Muscle of arm (tissue), 12 donors: Measurements from ENCODE around the gene TOP2A. TPM values are rescaled to one million over a fixed set of nuclear protein-coding genes. Genes with fewer than 3 reads are reported as not detected.
"Not testable (repeated sequence)": the region's sequence is repeated elsewhere in the genome, so short reads cannot be mapped to it uniquely, and the experiment has no call there.

Experiments used
- DNase-seq: peaks from one replicate; pipeline ENCODE4 v3.0.0-alpha.2; 2013
- polyA plus RNA-seq, 12 donors: library from polyadenylated mRNA; unstranded; fragments of 120-200 nt; gene quantifications; one replicate each; pipeline ENCODE4 v1.2.1, GENCODE V29; 2013; ENCODE audit not compliant: insufficient read length in 12 of 12

Gene TOP2A
- polyA plus RNA-seq, 12 donors, result 42.0 to 251 (median 81.6) TPM

DNA sequence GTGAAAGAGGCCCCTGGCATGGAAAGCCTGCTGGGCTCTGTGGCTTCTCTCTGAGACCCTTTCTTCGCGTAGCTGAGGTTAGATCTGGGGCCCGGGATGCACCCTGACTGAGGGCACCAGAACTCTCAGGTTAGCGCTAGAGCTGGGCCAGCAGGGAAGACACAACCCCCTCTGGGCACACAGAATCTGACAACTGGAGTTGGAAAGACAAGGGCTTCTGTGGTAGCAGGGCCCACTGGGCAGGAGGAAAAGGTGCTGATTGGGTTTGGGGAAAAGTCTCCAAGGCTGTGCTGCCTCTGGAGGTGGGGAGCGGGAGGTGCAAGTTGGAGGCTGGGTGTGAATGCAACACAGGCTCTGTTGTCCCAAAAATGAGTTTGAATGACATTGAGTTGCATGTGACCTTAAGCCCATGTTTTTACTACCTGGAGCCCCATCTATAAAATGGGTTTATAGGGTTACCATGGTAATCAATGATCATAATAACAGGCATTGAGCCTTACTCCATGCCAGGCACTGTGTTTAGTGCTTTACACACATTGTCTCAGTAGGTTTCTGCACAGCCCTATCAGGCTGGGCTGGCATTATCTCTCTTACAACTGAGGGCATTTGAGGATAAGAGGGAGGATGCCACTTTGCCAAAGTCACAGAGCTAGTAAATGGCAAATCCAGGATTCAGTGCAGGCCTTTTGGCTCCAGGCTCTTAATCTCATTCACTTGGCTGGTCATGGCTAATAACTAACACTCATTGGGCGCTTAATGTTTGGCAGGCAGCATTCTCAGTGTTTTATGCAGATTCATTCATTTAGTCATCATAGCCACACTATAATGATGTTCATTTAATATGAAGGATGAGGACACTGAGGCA is 16.1 kb upstream of the TOP2A start:
- no peak for DNase-seq

DNA sequence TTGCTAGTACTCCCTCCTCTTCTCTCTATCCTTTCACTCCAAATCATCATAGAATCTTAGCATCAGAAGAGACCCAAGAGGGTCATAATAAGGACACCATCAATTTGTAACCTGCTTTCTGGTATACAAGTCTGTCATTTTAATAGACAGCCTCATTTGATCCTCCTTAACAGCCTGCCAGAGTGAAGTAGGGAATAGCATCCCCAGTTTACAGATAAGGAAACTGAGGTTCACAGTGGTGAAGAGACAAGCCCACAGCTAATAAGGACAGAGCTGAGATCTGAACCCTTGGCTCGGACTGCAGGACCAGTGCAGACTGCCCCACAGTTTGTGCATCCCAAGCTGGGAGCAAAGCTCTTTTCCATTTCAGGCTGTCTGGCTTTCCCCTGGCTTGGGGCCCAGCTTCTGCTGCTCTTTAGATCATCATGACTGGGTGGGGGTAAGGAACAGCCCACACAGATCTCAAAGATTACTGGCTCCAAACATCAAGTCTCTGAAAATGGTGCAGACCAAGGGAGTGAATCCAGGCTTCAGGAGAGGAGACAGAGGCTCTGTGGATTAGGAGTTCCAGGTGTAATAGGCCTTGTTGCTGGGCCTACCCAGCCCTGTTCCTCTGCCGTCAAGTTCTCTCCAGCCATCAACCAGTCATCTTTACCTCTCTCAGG is 15.3 kb upstream of the TOP2A start:
- DNase-seq, result peak; percentile 75

DNA sequence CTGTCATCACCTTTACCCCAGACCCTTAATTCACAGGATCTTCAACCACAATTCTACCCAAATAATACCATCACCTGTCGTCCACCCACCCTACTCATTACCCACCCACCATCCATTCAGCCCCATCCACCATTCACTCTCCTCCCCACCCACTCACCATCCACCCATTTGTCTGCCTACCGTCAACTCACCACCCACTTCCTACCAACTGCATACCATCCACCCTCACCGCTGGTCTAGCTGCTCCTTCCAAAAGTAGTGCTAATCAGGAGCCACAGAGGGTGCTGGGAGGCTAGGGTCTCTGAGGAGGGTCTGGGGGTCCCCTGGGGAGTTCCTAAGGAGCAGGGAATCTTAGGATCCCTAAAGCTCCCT is 13.5 kb upstream of the TOP2A start:
- DNase-seq, result no peak

DNA sequence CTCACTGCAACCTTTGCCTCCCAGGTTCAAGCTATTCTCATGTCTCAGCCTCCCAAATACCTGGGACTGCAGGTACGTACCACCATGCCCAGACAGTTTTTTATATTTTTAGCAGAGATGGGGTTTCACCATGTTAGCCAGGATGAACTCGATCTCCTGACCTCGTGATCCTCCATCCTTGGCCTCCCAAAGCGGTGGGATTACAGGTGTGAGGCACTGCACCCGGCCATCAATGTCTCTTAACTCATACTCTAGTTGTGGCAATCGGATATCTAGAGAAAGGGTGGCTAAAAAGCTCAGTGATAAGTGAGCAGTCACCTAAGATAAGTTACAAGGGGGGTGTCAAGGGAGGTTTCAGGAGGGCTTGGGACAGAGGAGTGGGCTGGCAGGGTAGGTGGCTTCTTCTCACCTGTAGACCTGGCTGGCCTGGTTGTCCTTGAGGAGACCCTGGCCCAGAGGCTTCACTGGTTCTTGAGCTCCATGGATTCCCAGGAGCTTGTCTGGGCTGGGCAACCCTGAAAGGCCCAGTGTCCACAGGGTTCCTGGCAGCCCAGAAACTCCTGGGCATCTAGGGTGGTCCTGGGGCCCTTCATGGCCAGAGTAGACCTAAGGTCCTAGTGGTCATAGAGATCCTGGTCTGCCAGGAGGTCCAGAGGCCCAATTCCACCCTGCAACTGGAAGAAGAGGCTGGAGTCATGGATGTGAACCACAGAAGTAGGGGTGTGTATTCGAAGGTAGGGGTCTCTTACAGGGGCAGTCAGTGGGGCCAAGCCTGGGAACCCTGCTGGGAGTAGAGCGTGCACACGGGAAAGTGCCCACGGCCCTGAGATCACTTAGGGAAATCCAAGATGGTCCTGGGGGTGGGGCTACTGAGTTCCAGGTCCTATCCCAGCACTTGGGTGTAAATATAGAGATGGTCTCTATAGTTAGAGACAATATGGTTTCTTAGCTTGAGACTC is 12.9 kb upstream of the TOP2A start:
- no peak for DNase-seq

DNA sequence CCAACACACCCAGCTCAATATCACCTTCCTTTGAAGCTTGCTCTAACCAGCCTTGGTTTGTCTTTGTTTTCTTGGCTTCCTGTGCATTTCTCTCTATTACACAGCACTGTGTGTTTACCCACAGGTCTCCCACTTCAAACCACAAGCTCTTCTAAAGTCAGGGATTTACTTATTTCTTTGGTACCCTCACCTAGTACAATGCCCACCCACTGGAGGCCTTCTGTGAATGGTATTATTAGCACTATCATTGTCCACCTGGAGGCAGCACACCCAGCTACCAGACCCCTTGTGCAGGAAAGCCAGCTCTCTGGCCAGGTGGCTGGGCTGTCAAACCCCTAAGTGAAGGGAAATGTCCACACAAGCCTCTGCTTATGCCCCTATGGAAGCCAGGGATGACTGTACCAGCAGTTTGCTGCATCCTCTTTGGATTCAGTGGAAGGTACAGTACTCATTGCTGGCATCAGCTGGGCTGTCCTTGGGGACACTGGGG is 9.4 kb upstream of the TOP2A start:
- DNase-seq, result no peak

DNA sequence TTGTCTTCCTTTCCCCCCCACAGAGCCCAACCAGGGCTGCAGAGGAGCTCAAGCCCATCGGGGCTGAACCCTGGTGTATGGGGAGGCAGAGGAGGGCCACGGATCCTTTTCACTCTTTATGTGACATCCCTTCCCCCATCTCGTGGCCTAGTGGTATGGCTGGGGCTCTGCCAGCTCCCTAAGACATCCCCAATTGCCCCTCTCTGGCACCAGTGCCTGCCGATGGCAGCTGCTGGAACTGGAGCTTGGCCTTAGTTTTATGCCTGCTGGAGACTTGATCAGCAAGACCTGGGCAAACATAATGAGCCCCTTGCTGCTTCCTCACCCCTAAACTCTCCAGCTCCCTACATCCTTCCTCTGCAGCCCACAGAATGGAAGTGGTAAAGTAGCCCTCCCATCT is 8.0 kb upstream of the TOP2A start:
- no peak for DNase-seq

DNA sequence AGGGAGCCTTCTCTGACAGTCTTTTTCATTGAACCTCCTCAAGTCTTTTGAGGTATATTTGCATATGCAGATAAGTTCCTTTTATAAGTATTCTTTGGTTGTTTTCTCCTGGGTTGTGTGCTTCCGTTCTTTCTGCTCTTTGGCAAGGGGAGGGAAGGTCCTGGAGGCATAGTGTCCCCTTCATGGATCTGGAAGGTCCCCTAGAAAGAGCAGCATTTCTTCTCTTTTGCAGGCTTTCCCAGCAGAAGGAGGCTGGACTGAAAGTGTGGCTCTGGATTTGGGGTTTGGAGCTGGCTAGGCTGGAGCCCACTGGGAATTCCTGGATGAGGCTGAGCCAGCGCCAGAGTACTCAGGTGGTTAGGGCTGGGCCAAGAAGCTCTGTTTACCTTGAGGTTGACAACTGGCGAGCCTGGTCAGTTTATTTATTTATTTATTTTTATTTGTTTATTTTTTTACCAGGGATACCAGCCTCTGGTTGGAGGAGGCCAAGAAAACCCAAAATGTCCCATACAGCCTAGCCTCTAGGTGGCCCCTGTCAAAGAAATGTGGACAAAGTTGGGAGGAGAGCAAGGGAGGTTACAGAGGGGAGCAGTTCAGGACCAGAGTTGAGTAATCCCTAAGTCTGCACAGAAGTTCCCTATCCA is 5.4 kb upstream of the TOP2A start:
- no peak for DNase-seq

DNA sequence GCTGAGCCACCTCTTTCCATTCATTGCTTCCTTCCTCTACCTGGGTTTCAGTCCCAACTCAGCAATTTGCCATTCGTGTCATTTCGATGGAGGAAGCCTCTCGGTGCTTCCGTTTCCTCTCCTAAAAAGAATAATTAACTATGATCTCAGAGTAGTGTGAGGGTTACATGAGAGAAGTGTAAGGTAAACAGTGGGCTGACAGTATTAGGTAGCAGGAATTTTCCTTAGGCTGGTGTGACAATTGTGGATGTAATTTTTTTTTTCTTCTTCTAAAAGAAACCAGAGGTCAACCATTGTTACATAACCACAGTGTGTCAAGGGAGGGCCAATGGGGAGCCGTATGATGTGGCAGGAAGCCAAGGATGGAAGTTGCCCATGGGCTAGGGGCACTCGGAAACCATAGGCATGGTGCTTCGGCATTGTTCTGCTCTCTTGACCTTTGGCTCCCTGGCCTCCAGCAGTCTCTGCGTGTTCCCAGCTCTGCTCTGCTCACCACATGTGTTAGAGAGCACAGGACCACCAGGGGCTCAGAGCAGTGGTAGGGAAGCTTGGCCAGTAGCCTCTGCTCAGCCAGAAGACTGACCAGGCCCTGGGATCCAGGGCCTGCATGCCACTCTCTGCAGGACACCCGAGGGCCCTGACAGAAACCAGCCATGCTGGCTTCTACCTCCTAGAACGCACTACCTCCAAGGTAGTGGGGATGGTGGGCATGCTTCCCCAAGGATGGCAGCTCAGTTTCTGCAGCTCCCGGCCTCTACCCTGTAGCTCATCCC is 2.0 kb upstream of the TOP2A start:
- DNase-seq, result no peak

DNA sequence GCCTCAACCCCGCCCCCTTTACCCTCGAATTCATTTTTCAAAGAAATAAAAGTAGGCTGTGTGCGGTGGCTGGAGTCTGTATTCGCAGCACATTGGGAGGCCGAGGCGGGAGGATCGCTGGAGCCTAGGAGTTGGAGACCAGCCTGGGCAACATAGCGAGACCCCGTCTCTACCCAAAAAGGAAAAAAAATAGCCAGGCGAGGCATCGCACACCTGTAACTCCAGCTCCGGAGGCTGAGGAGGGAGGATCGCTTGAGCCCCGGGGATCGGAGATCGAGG is 671 bp upstream of the TOP2A start:
- no peak for DNase-seq

DNA sequence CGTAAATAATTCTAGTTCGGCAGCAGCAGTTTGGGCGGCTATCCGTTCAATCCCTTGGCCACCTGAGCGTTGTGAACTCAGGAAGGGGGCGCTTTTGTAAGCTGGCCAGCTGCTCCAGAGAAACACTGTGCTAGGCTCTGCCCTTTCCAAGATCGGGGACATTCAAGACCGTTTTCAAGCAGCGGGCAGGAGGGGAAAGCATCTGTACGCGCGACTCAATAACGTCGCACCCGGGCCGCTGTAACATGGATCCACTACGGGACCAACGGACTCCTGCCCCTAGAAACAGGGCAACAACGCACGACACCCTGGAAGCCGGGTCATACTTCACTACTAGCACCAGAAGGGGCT is 463 bp downstream of the TOP2A start:
- DNase-seq, result no peak

DNA sequence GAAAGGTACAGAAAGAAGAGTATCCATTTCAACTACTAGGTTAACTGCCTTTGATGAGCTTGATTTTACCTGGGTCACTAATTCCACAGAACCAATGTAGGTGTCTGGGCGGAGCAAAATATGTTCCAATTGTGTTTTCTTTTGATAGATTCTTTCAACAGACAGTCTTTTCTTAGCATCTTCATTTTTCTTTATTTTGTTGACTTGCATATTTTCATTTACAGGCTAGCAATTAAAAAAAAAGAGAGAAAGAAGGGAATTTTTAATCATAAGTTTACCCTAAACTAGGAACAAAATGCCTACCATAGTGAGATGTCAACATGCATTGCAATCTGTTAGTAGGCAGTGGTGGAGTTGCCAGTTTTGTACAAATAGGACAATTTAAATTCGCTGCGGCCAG is 1.0 kb downstream of the TOP2A start:
- no peak for DNase-seq

DNA sequence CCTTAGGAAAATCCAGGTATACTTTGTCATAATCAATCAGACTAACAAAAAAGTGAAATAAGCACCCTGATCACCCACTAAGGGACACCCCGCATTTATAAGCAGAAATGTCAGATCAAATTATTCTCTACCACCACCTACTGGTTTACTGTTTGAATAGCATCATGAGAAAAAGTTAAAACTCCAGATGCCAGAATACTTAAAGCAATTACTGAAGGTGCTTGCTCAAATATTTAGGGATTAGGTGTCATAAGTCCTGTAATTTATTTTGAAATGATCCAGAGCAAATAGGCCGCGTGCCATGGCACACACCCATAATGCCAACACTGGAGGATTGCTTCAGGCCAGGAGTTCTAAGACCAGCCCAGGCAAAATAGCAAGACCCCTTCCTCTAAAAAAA is 2.3 kb downstream of the TOP2A start:
- DNase-seq, result no peak

DNA sequence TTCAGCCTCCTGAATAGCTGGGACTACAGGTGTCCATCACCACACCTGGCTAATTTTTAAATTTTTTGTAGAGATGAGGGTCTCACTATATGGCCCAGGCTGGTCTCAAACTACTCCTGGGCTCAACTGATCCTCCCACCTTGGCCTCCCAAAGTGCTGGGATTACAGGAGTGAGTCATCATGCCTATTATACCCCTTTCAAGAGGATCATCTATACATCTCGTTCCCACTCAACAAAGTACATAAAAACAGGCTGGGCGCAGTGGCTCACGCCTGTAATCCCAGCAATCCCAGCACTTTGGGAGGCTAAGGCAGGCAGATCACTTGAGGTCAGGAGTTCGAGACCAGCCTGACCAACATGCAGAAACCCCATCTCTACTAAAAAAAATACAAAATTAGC is 3.4 kb downstream of the TOP2A start:
- not testable (repeated sequence) for DNase-seq

DNA sequence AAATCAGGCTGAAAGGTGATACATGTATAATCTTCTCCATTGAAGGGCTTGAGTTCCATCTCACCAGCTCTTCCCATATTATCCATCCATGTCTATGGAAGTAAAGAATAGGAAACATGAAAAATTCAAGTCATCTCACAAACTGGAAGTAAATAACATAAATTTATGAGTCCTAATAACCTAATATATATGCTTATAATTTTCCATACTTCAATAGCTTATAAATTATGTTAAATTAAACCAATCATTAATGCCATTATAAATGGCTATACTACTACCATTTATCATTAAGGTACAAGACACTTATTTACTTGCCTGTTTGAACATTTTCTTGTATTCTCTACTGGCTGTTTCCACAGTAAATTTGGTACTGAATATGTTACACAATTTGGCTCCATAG is 4.8 kb downstream of the TOP2A start:
- DNase-seq, result no peak

DNA sequence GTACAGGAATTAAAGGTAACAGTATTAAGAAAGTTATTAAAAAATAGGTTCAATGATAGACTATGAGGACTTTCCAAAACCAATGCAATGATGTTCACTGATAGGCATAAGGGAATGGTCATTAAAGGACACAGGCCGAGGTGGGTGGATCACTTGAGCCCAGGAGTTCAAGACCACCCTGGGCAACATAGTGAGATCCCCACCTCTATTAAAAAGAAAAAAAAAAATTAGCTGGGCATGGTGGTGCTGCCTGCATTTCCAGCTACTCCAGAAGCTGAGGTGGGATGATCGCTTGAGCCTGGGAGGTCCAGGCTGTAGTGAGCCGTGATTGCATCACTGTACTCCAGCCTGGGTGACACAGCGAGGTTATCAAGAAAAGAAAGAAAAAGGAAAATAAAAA is 5.9 kb downstream of the TOP2A start:
- no peak for DNase-seq

DNA sequence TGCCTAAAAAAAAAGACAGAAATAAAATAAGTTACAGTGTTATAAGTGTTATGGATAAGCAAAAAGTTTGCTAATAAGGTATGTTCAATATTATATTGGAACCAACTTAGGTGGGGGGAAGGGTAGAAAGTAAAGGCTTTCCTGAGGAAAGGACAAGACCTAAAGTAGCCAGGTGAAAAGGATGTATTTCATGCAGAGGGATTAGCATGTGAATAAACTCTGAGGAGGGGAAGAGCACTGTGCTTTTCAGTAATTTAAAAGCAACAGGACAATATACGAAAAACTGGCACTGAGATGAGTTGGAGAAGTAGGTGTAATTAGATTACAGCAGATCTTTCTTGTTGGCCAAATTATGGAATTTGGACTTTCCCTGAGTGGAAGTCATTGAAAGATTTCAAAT is 7.6 kb downstream of the TOP2A start:
- no peak for DNase-seq

DNA sequence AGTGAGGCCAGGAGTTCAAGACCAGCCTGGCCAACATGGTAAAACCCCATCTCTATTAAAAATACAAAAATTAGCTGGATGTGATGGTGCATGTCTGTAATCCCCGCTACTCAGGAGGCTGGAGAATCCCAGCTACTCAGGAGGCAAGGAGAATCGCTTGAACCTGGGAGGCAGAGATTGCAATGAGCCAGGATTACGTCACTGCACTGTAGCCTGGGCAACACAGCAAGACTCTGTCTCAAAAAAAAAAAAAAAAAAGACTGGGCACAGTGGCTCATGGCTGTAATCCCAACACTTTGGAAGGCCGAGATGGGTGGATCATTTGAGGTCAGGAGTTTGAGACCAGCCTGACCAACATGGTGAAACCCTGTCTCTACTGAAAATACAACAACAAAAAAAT is 8.2 kb downstream of the TOP2A start:
- DNase-seq, result not testable (repeated sequence)

DNA sequence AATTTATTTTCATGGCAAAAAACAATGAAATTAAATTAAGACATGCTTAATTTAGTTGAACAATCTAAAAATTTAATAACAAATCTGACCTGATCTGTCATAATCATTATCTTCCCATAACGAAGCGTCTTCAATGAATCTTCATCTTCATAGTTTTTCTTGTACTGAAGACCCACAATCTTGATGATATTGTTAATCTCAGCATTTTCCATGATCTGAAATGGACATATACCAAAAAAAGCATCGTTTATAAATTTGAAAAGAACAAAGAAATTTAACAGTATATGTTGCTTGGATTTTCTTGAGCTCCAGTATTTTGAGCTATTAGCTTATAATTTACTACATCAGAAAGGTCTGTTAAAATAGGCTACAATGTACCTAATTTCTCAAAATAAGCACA is 10.2 kb downstream of the TOP2A start:
- DNase-seq, result no peak

DNA sequence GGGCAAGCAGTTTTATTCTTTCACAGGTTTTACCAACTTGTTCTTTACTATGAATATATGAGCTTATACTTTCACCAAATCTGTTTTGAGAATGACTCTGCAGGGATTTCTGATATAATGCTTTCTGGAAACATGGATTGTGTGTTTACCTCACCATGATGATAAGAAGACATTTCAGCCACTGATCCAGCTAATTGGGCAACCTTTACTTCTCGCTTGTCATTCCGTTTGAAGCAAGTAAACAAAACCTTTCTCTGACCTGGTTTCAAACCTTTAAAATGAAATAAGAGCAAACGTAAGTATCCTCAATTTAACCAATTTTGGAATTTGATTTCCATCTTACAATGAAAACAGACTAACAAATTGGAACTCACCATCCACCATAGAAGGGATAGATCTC is 13.7 kb downstream of the TOP2A start:
- DNase-seq, result no peak

DNA sequence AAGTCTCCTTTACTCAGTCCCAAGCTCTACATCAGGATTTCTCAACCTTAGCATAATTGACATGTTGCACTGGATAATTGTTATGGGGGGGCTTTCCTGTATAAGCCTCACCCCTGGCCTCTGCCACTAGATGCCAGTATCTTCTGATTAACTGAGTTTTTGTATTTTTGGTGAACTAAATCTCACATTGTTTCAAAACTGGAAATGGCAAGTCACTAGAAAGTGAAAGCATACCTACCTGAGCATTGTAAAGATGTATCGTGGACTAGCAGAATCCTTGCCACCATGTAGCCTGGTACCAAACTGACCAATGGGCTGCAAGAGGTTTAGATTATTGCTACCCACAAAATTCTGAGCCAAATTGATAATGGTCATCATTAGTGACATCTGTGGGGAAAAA is 15.0 kb downstream of the TOP2A start:
- no peak for DNase-seq

DNA sequence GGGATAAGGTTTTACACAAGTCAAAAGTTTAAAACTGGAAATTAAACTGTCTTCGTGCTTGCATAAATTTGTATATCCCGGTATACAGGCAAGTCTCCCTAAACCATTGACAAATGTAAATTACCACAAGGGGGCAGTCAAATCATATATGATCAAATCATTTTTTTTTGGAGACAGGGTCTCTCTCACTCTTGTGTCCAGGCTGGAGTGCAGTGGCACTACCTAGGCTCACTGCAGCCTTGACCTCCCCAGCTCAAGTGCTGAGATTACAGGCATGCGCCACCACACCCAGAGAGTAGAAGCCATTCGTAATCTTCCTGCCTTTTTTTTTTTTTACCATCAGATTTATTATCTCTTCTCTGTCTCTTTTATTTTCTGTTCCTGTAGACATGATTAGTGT is 18.5 kb downstream of the TOP2A start:
- DNase-seq, result peak; percentile 60
